GM21367 (cell line): ENCODE measurements around the gene SLC27A5.
"Not testable (repeated sequence)": the region's sequence is repeated elsewhere in the genome, so short reads cannot be mapped to it uniquely, and the experiment has no call there.

Experiments used
- ATAC-seq: cut with Tn5 transposase; IDR thresholded peaks from one replicate; pipeline ENCODE4 v1.9.1; 2021; ENCODE audit not compliant: unreplicated experiment

SLC27A5 gene

GRCh38 chr19:58471736-58472135 is 40.1 kb downstream of the SLC27A5 start:
- ATAC-seq: no peak

- ATAC-seq: not testable (repeated sequence)
Observed at GRCh38 chr19:58470837-58471543, 40.8 kb downstream of the SLC27A5 start.

GRCh38 chr19:58469241-58470013 is 42.4 kb downstream of the SLC27A5 start:
- ATAC-seq: no peak

- ATAC-seq: no peak
Observed at GRCh38 chr19:58468216-58468839, 43.5 kb downstream of the SLC27A5 start.

- ATAC-seq: peak; percentile 73
Observed at GRCh38 chr19:58466760-58467589, 44.8 kb downstream of the SLC27A5 start, which contains the start of gene ZNF324. Gene ZNF324 (plus strand): TSS chr19:58467080. CDS start chr19:58469186, 2,106 bp downstream.

GRCh38 chr19:58466089-58466759 is 45.6 kb downstream of the SLC27A5 start:
- ATAC-seq: no peak

- no peak for ATAC-seq
Observed at GRCh38 chr19:58460039-58460438, 51.8 kb downstream of the SLC27A5 start.

GRCh38 chr19:58456111-58456510 is 55.7 kb downstream of the SLC27A5 start:
- no peak for ATAC-seq

- ATAC-seq: no peak
Observed at GRCh38 chr19:58455306-58455705, 56.5 kb downstream of the SLC27A5 start.

- no peak for ATAC-seq
Observed at GRCh38 chr19:58453743-58454142, 58.0 kb downstream of the SLC27A5 start.

- peak; percentile 83 for ATAC-seq
Observed at GRCh38 chr19:58451358-58452101, 60.3 kb downstream of the SLC27A5 start, which contains the start of gene ZNF324B. Gene ZNF324B (plus strand): TSS chr19:58451622. CDS start chr19:58453702, 2,080 bp downstream.

- peak; percentile 6 for ATAC-seq
Observed at GRCh38 chr19:58450856-58451357, 60.9 kb downstream of the SLC27A5 start.

GRCh38 chr19:58449980-58450379 is 61.8 kb downstream of the SLC27A5 start:
- not testable (repeated sequence) for ATAC-seq

GRCh38 chr19:58448860-58449259 is 62.9 kb downstream of the SLC27A5 start:
- ATAC-seq: not testable (repeated sequence)
